ENCODE measurements around the gene TRABD2B. TPM values are rescaled to one million over a fixed set of nuclear protein-coding genes. Genes with fewer than 3 reads are reported as not detected.

The TRABD2B gene
- total and polyA plus RNA-seq, 2 experiments from 2014 or later = 1.6 to 2.0 TPM

GRCh38 chr1:47782414-47783166 lies 214.6 kb downstream of the TRABD2B start:
- Histone ChIP-seq H3F3A (replicated peaks; ENCODE audit: low read depth) (no peaks in the 10 kb centered on the region), H3K27ac (ENCODE audit: low read depth) (no peak overlapping the region), H3K36me3 (ENCODE audit: insufficient read depth) (no peaks in the 10 kb centered on the region), H4K20me1 (replicated peaks; ENCODE audit: insufficient read depth) (no peaks in the 10 kb centered on the region), H2AFZ (no peak overlapping the region), H3K4me2 (no peak overlapping the region), H3K4me1 (ENCODE audit: insufficient read depth) (no peaks in the 10 kb centered on the region), H3K79me2 (replicated peaks; ENCODE audit: insufficient read depth) (no peaks in the 10 kb centered on the region), H3K4me3 (no peak overlapping the region), H3K9me2 (ENCODE audit: insufficient read depth) (no peaks in the 10 kb centered on the region), H3K27me3 (ENCODE audit: insufficient read depth) (no peaks in the 10 kb centered on the region)
- no peaks in the 10 kb centered on the region for H3K9me3 Mint-ChIP-seq
- TF ChIP-seq ZNF331 (CRISPR knock-in tag; IDR thresholded peaks at IDR 0.05; ENCODE audit: low read depth) (no peak), CREB1 (CRISPR knock-in tag; IDR thresholded peaks at IDR 0.05; ENCODE audit: low read depth) (no peak), EZH2 (IDR thresholded peaks at IDR 0.05; ENCODE audit: low read depth, unreplicated experiment) (no peak), JUNB (IDR thresholded peaks at IDR 0.05; ENCODE audit: unreplicated experiment) (no peak), STAT1 (IDR thresholded peaks at IDR 0.05; ENCODE audit: unreplicated experiment) (no peak), CTCF (conservative IDR thresholded peaks at IDR 0.05; ENCODE audit: low read depth in 2 of 2) (no peak), NANOG (IDR thresholded peaks at IDR 0.05; ENCODE audit: borderline replicate concordance) (no peak), POLR2AphosphoS5 (IDR thresholded peaks at IDR 0.05; ENCODE audit: low read depth) (no peak), EZH2phosphoT487 (IDR thresholded peaks at IDR 0.05; ENCODE audit: unreplicated experiment) (no peak), ETS1 (IDR thresholded peaks at IDR 0.05) (no peak), REST (IDR thresholded peaks at IDR 0.05; ENCODE audit: unreplicated experiment) (no peak), ZNF114 (CRISPR knock-in tag; IDR thresholded peaks at IDR 0.05) (no peak)
- TF ChIP-seq, protein P1, sequence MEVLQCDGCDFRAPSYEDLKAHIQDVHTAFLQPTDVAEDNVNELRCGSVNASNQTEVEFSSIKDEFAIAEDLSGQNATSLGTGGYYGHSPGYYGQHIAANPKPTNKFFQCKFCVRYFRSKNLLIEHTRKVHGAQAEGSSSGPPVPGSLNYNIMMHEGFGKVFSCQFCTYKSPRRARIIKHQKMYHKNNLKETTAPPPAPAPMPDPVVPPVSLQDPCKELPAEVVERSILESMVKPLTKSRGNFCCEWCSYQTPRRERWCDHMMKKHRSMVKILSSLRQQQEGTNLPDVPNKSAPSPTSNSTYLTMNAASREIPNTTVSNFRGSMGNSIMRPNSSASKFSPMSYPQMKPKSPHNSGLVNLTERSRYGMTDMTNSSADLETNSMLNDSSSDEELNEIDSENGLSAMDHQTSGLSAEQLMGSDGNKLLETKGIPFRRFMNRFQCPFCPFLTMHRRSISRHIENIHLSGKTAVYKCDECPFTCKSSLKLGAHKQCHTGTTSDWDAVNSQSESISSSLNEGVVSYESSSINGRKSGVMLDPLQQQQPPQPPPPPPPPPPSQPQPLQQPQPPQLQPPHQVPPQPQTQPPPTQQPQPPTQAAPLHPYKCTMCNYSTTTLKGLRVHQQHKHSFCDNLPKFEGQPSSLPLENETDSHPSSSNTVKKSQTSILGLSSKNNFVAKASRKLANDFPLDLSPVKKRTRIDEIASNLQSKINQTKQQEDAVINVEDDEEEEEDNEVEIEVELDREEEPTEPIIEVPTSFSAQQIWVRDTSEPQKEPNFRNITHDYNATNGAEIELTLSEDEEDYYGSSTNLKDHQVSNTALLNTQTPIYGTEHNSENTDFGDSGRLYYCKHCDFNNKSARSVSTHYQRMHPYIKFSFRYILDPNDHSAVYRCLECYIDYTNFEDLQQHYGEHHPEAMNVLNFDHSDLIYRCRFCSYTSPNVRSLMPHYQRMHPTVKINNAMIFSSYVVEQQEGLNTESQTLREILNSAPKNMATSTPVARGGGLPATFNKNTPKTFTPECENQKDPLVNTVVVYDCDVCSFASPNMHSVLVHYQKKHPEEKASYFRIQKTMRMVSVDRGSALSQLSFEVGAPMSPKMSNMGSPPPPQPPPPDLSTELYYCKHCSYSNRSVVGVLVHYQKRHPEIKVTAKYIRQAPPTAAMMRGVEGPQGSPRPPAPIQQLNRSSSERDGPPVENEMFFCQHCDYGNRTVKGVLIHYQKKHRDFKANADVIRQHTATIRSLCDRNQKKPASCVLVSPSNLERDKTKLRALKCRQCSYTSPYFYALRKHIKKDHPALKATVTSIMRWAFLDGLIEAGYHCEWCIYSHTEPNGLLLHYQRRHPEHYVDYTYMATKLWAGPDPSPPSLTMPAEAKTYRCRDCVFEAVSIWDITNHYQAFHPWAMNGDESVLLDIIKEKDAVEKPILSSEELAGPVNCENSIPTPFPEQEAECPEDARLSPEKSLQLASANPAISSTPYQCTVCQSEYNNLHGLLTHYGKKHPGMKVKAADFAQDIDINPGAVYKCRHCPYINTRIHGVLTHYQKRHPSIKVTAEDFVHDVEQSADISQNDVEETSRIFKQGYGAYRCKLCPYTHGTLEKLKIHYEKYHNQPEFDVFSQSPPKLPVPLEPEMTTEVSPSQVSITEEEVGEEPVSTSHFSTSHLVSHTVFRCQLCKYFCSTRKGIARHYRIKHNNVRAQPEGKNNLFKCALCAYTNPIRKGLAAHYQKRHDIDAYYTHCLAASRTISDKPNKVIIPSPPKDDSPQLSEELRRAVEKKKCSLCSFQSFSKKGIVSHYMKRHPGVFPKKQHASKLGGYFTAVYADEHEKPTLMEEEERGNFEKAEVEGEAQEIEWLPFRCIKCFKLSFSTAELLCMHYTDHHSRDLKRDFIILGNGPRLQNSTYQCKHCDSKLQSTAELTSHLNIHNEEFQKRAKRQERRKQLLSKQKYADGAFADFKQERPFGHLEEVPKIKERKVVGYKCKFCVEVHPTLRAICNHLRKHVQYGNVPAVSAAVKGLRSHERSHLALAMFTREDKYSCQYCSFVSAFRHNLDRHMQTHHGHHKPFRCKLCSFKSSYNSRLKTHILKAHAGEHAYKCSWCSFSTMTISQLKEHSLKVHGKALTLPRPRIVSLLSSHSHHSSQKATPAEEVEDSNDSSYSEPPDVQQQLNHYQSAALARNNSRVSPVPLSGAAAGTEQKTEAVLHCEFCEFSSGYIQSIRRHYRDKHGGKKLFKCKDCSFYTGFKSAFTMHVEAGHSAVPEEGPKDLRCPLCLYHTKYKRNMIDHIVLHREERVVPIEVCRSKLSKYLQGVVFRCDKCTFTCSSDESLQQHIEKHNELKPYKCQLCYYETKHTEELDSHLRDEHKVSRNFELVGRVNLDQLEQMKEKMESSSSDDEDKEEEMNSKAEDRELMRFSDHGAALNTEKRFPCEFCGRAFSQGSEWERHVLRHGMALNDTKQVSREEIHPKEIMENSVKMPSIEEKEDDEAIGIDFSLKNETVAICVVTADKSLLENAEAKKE (CRISPR knock-in tag; IDR thresholded peaks at IDR 0.05) = no peak
- no peak overlapping the region for H3K4me3 Mint-ChIP-seq
- no peak for ATAC-seq
- no peak overlapping the region; the same call in 1 of the 2 replicates for H3K27ac Mint-ChIP-seq
- H3K4me1 Mint-ChIP-seq = peaks cover 4% of the 10 kb centered on the region; the same call in 2 of the 3 replicates
- no peaks in the 10 kb centered on the region for H3K36me3 Mint-ChIP-seq (ENCODE audit: low read depth)
- DNase-seq (ENCODE audit: low spot score) = no peak
- peaks cover 4% of the 10 kb centered on the region for H3K27me3 Mint-ChIP-seq (ENCODE audit: insufficient read depth, low read depth, poor library complexity)
